ENCODE data around the gene C20orf141.

- no peak for TF ChIP-seq POLR2A (IDR thresholded peaks at IDR 0.05)
- TF ChIP-seq, protein P1, sequence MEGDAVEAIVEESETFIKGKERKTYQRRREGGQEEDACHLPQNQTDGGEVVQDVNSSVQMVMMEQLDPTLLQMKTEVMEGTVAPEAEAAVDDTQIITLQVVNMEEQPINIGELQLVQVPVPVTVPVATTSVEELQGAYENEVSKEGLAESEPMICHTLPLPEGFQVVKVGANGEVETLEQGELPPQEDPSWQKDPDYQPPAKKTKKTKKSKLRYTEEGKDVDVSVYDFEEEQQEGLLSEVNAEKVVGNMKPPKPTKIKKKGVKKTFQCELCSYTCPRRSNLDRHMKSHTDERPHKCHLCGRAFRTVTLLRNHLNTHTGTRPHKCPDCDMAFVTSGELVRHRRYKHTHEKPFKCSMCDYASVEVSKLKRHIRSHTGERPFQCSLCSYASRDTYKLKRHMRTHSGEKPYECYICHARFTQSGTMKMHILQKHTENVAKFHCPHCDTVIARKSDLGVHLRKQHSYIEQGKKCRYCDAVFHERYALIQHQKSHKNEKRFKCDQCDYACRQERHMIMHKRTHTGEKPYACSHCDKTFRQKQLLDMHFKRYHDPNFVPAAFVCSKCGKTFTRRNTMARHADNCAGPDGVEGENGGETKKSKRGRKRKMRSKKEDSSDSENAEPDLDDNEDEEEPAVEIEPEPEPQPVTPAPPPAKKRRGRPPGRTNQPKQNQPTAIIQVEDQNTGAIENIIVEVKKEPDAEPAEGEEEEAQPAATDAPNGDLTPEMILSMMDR (IDR thresholded peaks at IDR 0.05): no peak
- TF ChIP-seq EP300 (IDR thresholded peaks at IDR 0.05): no peak
- no peak for TF ChIP-seq POLR2AphosphoS5 (IDR thresholded peaks at IDR 0.05)
Measured at GRCh38 chr20:2837221-2837960, 22.6 kb downstream of the C20orf141 start.
